Measurements from ENCODE around the gene RGSL1.

The RGSL1 gene

DNA sequence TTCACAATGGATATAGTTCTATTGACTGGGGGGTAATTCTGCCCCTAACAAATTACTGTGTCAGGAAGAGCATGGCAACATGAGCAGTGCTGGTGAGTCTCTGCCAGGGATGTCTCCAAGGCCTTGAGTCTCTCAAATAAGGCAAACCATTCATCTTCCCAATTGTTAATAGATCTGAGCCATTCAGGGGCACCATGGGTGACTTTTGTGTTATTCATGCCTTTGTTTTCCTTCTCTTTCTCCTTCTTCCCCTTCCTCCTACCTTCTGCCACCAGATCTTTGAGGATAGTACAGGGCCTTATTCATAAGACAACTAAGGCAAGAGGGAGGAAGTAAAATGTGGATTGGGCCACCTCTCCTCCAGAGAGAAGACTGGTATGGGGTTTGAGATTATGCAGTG is at the start of gene RGSL1:
TSS of gene RGSL1 (plus strand) at position 60 of the 400 bp plus-strand sequence. CDS start at position 80, 20 bp downstream.
- no peak for DNase-seq

- no peak for DNase-seq
Observed at GRCh38 chr1:182400567-182400966, 49.4 kb upstream of the RGSL1 start, which contains the start of gene TEDDM1. Gene TEDDM1, minus strand, starts transcription at chr1:182400667. Its CDS starts 182 bp downstream, at chr1:182400485.

- DNase-seq = no peak
Observed at GRCh38 chr1:182404781-182405180, 45.2 kb upstream of the RGSL1 start.

DNA sequence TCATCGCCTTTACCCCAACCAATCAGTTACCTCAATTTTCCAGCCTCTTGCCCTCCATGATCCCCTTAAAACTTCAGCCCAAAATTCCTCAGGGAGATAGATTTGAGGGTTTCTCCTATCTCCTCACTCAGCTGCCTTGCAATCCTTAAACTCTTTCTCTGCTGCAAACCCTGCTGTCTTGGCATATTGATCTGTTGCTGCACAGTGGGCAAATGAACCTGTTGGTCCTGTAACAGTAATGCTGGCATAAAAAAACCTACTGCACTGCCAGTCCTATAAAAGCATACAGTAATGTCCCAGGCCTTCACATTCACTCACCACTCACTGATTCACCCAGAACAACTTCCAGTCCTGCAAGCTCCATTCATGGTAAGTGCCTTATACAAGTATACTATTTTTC is 44.4 kb upstream of the RGSL1 start:
- DNase-seq = no peak

DNA sequence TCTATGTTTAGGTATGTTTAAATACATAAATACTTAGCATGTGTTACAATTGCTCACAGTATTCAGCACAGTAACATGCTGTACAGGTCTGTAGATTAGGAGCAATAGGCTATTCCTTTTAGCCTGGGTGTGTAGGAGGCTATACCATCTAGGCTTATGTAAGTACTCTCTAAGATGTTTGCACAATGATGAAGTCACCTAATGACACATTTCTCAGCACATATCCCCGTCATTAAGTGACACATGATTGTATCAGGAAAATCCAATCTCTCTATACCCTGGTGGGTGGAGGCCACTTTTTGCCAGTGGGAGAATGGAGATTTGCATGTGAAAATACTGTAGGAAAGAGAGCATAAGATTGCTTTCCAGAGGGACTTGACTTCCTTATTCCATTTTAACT is 43.9 kb upstream of the RGSL1 start:
- no peak for DNase-seq

- no peak for DNase-seq
Observed at GRCh38 chr1:182407724-182408123, 42.2 kb upstream of the RGSL1 start.

GRCh38 chr1:182408435-182409075 is 41.4 kb upstream of the RGSL1 start:
- no peak for DNase-seq

DNA sequence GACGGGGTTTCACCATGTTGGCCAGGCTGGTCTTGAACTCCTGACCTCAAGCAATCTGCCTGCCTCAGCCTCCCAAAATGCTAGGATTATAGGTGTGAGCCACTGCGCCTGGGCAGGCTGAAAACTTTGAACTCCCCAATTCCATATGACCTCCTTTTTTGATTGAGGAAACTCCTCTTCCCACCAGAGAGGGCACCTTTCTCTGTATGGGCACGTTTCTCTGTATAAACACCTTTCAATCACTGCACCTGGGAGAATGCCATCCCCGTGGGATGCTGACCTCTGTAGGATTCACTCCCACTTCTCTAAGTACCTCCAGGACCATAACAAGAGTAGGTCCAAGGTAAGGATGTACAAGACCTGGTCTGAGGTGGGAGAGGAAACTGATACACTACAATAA is 39.8 kb upstream of the RGSL1 start:
- DNase-seq = no peak

GRCh38 chr1:182410620-182411273 is 39.2 kb upstream of the RGSL1 start:
- no peak for DNase-seq

DNA sequence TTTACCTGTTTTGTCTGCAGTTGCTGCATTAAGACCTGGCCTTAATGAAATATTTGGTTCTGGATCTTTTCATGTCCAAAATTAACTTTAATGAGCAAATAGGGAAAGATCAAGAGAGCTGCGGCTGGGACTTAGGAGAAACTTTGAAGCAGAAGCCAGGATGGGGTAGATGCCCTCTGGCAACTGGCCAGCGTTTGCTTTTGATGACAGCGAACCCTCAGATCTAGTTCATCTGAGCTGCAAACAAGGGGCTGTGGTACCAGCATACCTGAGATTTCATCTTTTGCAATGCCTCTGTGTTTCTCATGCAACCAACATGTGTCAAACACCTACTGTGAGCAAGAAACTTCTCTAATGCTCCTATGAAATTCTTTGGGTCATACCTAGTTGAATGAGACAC is 36.5 kb upstream of the RGSL1 start:
- DNase-seq = no peak

- no peak for DNase-seq
Observed at GRCh38 chr1:182413969-182414368, 36.0 kb upstream of the RGSL1 start.

DNA sequence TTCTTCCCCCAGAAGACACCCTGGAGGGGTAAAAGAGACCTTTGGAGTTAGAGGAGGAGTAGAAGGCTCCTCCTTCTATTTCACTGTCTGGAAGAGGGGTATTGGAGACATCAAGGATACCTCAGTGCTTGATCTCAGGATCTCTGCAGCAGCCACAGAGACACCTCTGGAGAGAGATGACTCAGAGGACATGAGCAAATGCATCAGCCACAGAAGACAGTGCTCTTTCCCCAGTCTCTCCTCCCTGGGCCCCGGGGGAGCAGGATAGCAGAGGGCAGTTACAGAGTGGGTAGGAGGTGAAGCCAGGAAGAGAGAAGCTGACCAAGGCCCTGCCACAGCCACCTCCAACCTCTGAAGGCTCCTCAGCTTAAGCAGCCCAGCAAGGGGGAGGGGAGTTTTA is 34.2 kb upstream of the RGSL1 start:
- DNase-seq = no peak

DNA sequence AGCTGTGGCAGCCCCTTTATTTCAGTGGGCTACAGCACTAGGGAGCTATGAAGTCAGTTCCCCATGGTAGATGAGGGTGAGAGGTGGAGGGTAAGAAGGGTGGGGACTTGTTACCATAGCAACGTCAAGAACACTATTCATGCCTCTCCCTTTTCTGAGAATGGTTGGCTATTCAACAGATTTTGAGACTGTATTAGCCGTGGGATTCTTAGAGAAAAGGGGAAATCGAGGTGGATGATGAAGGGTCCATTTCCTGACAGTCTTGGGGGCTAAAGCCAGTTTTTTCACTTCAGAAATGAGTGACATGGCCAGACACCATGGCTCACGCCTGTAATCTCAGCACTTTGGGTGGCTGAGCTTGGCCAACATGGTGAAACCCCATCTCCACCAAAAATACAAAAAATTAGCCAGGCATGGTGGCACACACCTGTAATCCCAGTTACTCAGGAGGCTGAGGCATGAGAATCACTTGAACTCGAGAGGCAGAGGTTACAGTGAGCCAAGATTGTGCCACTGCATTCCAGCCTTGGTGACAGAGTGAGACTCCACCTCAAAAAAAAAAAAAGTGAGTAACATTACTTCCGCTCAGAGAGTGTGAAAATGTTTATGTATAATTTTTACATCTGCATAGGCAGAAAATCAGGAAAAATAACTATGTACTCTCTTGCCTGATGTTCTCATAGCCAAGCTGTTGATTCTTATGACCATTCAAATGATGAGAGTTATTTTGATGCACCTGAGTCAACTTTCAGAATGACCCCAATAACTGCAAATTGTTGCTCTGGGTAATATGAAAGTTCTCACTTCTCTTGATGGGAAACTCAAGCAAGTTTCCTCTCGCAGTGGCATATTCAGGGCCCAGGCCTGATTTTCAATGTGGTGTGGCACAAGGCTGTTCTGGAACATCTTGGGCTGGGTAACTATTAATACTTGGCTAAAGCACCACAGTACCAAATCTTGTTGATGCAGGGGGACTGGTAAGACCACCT is 23.2 kb upstream of the RGSL1 start:
- DNase-seq = no peak

- no peak for DNase-seq
Observed at GRCh38 chr1:182428043-182428442, 21.9 kb upstream of the RGSL1 start.

DNA sequence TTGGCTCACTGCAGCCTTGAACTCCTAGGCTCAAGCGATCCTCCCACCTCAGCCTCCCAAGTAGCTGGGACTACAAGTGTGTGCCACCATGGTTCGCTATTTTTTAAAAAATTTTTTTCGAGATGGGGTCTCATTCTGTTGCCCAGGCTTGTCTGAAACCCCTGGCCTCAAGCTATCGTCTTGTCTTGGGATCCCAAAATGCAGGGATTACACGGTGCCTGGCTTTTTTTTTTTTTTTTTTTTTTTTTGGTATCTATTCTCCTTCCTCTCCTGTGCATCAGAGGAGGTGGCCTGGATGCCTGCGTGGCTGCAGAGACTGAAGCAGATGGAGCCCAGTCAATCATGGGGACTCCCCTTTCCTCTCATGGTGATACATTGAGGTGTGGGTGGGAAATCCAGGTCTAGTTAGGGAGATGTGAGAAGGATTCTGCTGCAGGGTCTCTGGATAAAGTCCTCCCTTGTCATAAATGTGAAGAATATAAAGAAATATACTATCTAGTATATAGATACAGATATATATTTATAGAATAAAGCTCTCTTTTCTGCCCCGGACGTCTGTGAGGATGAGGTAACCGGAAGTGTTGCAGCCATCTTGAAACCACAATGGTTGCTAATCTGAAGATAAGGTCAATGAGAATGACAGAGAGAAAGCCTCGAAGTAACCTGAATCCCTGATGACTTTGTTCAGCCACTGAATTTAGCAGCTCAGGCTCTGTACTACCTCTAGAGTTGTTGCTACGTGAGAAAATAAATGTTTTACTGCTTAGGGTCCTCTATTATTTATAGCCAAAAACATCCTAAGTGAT is 19.5 kb upstream of the RGSL1 start:
- DNase-seq = no peak

- DNase-seq = no peak
Observed at GRCh38 chr1:182431278-182431677, 18.7 kb upstream of the RGSL1 start.

- DNase-seq = no peak
Observed at GRCh38 chr1:182433580-182433979, 16.4 kb upstream of the RGSL1 start.

- DNase-seq = no peak
Observed at GRCh38 chr1:182438326-182438725, 11.6 kb upstream of the RGSL1 start.

- no peak for DNase-seq
Observed at GRCh38 chr1:182441719-182442118, 8.2 kb upstream of the RGSL1 start.

GRCh38 chr1:182442333-182442732 is 7.6 kb upstream of the RGSL1 start:
- DNase-seq = no peak

- DNase-seq = no peak
Observed at GRCh38 chr1:182444497-182444896, 5.4 kb upstream of the RGSL1 start.

DNA sequence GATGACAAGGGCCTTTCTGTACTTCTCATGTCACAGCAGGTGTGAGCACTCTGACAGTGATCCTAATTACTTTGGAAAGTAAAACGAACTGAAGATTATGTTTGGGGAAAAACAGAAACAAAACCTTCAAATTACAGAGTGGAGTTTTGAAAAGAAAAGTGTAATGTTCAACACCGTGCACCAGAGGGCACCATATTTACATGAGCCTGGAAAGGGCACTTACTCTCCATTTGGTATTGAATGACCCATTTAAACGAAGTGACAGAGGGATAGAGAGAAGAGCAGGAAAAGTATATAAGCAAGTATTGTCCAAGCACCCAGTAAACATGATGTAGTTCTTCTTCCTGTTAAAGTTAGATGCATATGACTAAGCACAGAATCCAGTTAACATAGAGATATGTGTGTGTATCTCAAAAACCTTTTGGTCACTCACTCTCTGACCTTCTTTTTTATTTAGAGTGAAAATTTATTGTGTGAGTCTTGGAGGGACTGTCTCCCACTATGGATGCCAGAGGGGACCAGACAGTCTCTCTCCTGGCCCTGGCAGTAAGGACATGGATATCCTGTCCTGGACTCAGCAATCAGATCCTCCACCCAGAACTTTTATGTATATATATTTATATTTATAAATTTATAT is 3.8 kb upstream of the RGSL1 start:
- peak; percentile 24 for DNase-seq
